IPS-18c (cell line): ENCODE data around the gene SMIM36.
"Not testable (repeated sequence)": the region's sequence is repeated elsewhere in the genome, so short reads cannot be mapped to it uniquely, and the experiment has no call there.

Experiments
- H3K4me3 ChIP-seq: 2 replicates; pipeline ENCODE4 v1.7.0; 2013; ENCODE audit warnings: low read depth, mild to moderate bottlenecking, low read length, moderate library complexity; ENCODE audit not compliant: insufficient read depth
- H3K9me3 ChIP-seq: one replicate; pipeline ENCODE4 v1.6.1; 2013; ENCODE audit warnings: mild to moderate bottlenecking, low read length, moderate library complexity; ENCODE audit not compliant: control insufficient read depth, insufficient read depth

The SMIM36 gene

DNA sequence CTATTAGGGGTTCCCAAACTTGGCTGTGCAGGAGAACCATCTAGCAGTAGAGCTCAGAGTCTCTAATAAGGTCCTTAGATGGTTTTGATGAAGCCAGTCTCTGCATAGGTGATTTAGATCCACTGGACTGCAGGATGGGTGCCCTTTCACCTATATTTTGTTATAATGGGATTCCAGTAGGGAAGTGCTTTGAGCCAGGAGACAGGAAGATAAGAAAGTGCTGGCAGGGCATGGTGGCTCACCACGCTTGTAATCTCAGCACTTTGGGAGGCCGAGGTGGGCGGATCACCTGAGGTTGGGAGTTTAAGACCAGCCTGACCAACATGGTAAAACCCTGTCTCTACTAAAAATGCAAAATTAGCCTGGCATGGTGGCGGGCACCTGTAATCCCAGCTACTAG is 45.5 kb downstream of the SMIM36 start:
- H3K9me3 ChIP-seq, H3K4me3 ChIP-seq: not testable (repeated sequence)

DNA sequence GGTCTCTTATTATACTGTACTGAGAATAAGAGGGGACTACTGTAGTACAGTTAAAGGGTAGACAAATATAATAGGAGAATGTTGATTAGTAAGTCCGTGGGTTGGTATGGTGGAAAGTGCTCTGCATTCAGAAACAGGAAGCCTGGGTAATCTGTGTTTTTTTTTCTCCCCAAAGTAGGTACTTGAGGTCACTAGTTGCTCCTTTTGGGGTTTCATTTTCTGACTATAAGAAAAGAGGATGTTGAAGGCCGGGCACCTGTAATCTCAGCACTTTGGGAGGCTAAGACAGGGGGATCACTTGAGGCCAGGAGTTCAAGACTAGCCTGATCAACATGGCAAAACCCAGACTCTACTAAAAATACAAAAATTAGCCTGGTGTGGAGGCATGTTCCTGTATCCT is 47.7 kb downstream of the SMIM36 start:
- H3K4me3 ChIP-seq = no peak overlapping the region
- no peaks in the 10 kb centered on the region for H3K9me3 ChIP-seq

DNA sequence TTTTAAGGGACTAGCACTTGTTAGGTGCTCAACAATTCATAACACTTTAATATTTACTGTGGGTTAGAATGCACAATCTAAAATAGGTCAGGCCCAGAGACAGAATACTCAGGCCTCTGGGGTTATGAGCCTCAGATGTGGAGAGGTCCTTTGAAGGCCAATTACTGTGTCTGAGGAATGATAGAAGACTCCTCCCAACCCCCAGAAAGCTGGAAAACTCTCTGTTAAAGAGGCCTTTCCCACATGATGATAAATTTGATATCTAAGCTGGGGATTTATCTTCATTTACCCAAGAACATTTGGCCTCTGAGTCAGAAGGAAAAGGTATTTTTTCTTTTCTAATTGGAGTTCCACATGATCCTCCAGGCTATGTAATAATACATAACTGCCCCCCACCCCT is 48.5 kb downstream of the SMIM36 start:
- Histone ChIP-seq H3K9me3 (no peaks in the 10 kb centered on the region), H3K4me3 (no peak overlapping the region)

DNA sequence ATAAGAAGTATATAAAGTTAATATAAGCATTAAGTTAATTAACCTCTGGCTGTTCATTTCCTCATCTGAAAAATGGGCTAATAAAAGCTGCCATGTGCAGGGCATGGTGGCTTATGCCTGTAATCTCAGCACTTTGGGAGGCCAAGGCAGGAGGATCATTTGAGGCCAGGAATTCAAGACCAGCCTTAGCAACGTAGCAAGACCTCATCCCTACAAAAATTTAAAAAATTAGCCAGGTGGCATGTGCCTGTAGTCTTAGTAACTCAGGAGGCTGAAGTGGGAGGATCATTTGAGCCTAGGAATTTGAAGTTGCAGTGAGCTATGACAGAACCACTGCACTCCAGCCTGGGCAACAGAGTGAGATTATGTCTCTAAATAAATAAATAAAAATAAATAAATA is 49.0 kb downstream of the SMIM36 start:
- no peak overlapping the region for H3K4me3 ChIP-seq
- H3K9me3 ChIP-seq = no peaks in the 10 kb centered on the region

DNA sequence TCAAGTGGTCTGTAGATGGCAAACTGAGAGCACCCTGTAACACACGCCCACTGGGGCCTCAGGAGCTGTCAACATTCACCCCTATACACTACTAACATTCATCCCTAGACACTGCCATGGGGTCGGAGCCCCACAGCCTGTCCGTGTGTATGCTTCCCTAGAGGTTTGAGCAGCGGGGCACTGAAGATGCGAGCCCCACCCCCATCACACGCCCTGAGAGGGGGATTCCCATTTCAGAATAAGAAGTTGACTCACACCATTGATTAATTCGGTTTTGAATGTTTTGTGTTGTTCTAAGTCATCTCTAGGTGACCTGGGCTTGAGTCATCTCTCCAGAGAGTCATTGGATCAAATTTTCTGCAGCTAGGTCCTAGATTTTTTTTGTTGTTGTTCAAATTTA is 52.3 kb downstream of the SMIM36 start:
- Histone ChIP-seq H3K9me3 (no peaks in the 10 kb centered on the region), H3K4me3 (no peak overlapping the region)

DNA sequence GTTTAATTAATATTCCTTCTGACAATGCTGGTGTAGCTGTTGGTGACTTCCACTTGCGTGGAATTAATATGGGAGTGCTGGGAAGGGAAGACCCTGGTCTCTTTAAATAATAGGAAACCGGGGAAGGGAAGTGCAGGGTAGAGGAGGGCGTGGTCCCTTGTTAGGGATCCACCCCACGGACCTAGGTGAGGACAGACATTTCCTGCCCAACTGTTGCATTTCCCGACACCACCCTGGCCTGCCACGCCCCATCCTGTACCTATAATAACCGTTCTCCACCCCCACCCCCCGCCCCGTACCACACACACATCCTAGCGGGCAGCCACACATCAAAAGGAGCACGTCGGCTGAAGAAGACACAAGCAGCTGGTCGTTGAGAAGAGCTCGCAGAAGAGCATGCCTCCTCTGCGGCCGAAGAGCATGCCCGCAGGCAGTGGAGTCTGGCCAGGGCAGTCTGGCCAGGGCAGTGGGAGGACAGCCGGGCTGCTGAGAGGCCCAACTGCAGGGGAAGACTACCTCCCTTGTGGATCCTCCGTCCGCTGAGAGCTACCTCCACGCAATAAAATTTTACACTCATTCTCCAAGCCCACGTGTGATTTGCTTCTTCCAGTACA is 52.9 kb downstream of the SMIM36 start:
- Histone ChIP-seq H3K9me3 (no peaks in the 10 kb centered on the region), H3K4me3 (no peak overlapping the region)

DNA sequence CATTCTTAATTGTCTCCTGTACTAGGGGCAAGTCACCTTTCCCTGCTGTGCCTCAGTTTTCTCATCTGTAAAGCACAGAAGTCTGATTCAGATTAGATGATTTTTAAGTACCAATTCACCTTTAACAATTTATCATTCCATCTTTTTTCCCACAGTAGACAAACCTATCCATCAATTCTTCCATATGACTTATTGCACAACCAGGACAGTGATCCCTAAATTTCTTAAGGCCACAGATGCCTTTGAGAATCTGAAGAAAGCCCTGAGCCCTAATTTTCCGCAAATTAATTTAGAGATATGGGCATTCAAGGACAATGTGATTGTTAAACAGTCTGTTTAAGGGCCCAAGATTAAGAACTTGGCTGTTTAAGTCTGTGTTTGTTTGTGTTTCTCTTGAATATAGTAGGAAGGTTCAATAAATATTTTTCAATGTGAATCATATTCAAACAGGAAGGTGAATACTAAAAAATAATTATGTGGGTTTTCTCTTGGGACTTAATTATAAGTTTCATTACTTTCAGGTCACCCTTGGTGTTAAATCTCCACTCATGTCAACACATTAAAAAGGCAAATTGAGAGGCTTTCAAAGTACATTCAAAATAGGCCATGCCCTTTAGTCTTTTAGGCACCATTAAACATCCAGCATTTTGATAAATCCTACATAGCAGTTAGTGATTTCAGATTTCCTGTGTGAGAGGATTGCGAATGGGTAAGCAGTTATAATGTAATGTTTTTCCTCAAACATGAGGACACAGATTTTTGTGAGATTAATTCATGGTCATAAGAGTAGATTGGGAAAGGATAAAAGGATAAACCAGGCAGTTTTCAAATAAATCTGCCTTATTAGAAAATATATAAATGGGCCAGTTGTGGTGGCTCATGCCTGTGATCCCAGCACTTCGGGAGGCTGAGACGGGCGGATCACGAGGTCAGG is 54.7 kb downstream of the SMIM36 start:
- no peaks in the 10 kb centered on the region for H3K9me3 ChIP-seq
- no peak overlapping the region for H3K4me3 ChIP-seq

DNA sequence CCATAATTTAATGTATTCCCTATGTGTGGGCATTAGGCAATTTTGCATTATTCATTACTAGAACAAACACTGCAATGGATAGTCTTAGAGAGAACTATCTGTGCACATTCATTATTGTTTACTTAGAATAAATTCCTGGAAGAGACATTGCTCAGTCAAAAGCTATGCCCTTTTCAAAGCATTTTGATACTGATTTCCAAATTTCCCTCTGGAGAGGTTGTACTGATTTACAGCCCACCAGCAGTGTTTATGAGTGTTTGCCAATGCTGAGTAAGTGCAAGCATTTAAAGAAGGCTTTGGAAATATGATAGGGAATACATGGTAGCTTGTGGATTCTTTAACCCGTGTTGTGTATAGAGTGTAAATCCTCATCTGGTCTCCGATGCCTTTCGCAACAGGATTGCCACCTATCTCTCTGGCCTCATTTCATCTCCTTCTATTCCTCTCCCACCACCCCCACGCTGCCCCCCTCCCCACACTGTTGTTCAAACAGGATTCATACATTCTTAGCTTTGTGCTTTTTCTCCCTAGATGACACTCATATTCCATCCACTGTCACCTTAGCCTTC is 56.3 kb downstream of the SMIM36 start:
- H3K4me3 ChIP-seq = no peak overlapping the region
- H3K9me3 ChIP-seq = no peaks in the 10 kb centered on the region

DNA sequence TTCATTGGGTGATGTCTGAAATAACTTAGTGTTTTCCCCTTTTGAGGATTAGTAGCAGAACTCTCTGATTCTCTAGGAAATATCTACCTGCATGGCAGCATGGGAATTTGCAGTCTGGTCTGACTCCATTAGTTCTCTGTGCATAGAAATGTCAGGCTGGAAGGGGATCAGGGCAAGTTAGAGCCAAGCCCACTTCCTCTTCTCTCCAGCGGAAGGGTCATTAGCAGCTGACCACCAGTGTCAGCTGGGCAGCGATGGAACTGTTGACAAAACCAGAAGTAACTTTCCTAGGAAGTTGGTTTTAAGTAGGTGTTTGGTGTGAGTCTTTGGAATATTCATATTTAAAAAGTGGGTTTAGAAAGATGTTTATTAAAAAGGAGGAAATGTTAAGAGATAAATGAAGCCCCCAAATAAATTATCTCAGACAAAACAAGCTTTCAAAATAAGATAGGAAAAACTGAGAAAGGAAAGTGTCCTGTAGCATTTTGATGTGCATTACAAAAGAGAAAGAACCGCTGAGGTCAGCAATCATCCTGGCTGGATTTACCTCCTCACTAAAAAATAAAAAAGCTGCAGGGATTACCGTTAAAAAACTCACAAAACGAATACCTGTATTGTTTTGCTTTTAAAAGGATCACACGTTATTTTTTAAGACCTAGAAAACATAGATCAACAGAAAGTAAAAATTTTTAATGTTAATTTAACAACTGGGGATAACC is 57.3 kb downstream of the SMIM36 start:
- no peak overlapping the region for H3K4me3 ChIP-seq

DNA sequence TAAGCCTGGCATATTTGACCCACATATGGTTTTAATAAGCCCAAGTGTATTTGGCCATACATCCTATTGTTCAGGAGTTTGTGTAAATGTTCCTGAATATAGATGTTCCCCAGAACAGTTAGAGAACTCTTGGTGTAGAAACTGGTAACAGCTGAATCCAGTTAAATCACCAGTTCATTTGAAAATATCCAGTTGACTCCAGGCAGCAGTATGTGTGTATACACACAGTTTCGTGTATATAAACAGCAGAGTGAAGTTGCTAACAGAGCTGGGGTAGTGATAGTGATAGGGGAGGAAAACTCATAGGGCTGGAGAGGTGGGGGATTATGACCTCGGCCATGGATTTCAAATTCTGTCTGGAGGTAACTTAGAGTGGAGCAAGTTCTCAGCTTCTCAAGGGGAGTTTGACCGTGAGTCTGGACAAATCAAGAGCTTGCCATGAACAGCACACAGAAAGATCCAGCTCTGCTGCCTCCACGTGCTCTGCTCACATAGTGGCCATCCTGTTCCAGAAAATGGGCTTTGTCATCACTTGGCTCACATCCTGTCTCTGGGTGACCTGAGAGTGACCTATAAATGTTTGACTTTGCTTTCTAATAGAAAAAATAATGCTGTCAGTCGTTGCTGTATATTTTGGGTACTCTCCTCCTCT is 59.0 kb downstream of the SMIM36 start:
- no peaks in the 10 kb centered on the region for H3K9me3 ChIP-seq
- H3K4me3 ChIP-seq = no peak overlapping the region

More for the DNA sequence above, 57.3 kb downstream of the SMIM36 start:
- H3K9me3 ChIP-seq = no peaks in the 10 kb centered on the region

DNA sequence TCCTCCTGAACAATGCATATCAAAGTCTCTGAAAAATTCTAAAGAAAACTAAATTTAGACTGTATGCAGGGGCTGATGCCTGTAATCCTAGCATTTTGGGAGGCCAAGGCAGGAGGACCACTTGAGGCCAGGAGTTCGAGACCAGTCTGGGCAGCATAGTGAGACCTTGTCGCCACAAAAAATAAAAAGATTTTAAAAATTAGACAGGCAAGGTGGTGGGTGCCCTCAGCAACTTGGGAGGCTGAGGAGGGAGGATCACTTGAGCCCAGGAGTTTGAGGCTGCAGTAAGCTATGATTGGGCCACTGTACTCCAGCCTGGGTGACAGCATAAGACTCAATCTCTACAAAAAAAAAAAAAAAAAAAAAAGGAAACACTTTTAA is 59.5 kb downstream of the SMIM36 start:
- no peak overlapping the region for H3K4me3 ChIP-seq
- no peaks in the 10 kb centered on the region for H3K9me3 ChIP-seq

DNA sequence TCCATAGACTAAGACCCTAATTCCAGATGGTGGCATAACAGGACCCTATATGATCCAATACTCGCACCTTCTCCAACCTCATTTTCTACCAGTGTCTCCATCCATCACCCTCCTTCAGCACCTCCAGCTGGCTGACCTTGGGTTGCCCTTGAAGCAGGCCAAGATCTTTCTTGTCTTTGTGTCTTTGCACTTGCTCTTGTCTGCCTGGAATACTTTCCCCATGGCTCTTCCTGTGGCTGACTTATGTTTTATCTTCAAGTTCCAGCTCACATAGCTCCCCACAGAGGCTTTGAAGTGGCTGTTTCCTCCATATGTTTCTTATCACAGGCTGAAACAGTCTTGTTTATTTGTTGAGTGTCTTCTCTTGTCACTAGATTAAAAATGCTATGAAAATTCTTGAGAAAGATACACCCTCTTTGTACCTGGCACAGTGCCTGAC is 60.0 kb downstream of the SMIM36 start:
- Histone ChIP-seq H3K4me3 (no peak overlapping the region), H3K9me3 (no peaks in the 10 kb centered on the region)

DNA sequence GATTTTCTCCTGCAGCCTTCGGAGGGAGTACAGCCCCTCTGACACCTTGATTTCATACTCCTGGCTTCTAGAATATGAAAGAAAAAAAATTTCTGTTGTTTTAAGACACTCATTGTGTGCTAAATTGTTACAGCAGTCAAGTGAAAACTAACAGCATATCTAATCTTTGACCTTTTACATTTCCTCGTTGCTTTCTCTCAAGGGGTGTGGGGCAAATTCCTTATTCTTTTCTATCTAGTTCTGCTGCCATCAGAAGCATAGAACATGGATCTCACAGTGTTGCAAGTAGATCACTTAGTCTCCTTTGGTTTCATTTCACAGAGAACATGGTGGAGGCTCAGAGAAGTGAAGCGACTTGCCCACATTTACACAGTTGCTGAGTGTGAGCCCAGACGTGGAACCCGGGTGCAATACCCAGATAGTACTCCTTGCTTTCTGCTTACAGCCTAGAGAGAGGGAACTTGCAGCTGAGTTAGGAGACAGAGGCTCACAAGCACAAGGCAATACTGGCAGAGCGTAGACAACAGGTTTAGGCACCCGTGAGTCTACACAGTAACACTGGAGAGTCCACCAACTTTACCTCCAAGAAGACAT is 60.9 kb downstream of the SMIM36 start:
- no peak overlapping the region for H3K4me3 ChIP-seq
- H3K9me3 ChIP-seq = no peaks in the 10 kb centered on the region

DNA sequence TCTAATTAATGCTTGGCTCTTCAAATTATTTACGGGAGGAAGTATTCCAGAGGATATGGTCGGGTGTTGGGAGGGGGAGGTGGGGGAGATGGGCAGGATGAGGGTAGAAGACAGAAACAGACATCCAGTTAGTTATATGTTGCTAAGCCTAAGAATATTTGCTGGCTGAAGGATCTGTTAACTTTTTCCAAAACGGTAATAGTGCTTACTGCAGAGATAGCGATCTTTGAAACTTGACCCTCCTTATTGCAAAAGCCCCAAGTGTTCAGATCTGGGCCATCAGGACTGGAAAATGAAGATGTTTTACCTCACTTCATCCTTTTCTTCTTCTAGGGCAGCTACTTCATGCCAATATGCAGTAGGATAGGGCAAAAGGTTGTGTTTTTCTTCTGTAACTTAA is 62.6 kb downstream of the SMIM36 start:
- Histone ChIP-seq H3K9me3 (no peaks in the 10 kb centered on the region), H3K4me3 (no peak overlapping the region)

DNA sequence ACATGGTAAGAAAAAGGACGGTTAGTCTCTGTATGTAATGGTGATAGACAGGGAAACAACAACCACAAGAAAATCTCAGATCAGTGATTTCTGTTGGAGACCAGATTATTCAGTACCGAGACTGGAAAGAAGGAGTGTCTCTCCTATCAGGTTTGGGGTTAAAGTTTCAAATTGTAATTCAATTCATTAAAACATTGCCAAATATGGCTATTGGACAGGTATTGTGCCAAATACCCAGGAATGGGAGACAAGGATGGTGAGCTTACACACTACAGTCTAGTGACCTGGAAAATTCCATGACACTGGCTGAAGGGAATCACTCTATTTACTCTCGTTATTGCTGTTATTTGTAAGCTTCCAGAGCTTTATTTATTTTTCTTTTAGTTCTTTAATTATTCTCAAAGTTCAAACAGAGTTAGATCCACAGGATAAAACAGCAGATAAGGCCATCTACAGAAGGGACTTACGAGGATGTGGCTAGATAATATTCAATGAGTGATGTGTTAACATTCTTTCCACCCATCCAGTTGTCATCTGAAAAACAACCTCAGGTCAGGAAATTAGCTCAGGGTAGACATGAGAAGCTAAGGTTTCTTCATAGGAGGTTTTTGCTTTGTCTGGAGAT is 64.6 kb downstream of the SMIM36 start:
- Histone ChIP-seq H3K9me3 (no peaks in the 10 kb centered on the region), H3K4me3 (no peak overlapping the region)

DNA sequence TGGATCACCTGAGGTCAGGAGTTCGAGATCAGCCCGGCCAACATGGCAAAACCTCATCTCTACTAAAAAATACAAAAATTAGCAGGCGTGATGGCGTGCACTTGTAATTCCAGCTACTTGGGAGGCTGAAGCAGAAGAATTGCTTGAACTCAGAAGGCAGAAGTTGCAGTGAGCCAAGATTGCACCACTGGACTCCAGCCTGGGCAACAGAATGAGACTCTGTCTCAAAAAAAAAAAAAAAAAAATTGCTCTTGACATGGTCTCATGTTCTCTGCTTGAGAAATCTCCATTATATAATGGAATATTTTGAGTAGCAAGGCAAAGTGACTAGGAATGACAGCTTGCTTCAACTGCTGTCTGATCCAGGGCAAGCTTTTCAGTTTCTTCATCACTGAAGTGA is 65.2 kb downstream of the SMIM36 start:
- H3K9me3 ChIP-seq, H3K4me3 ChIP-seq: not testable (repeated sequence)
